HEK293 (cell line): ENCODE data around the gene UTP25.

Experiments used
- CTCF ChIP-seq: fragments of 450-650 bp; formaldehyde crosslinking; IDR thresholded peaks from 2 replicates; pipeline ENCODE4 v1.5.1; 2016; ENCODE audit warnings: missing biosample characterization, missing genetic modification characterization
- GLIS1 ChIP-seq: fragments of 450-650 bp; formaldehyde crosslinking; IDR thresholded peaks from 2 replicates; pipeline ENCODE4 v1.5.1; 2016; ENCODE audit warnings: missing biosample characterization, missing genetic modification characterization
- HIC1 ChIP-seq: fragments of 450-650 bp; formaldehyde crosslinking; IDR thresholded peaks from 2 replicates; pipeline ENCODE4 v1.5.1; 2016; ENCODE audit warnings: missing biosample characterization, missing genetic modification characterization
- INSM2 ChIP-seq: fragments of 450-650 bp; formaldehyde crosslinking; IDR thresholded peaks from 2 replicates; pipeline ENCODE4 v1.5.1; 2016; ENCODE audit warnings: missing biosample characterization, missing genetic modification characterization
- KLF1 ChIP-seq: fragments of 450-650 bp; formaldehyde crosslinking; IDR thresholded peaks from 2 replicates; pipeline ENCODE4 v1.5.1; 2016; ENCODE audit warnings: missing biosample characterization, missing genetic modification characterization
- KLF17 ChIP-seq: fragments of 450-650 bp; formaldehyde crosslinking; IDR thresholded peaks from 2 replicates; pipeline ENCODE4 v1.5.1; 2016; ENCODE audit warnings: missing biosample characterization, missing genetic modification characterization
- MZF1 ChIP-seq: fragments of 450-650 bp; formaldehyde crosslinking; IDR thresholded peaks from 2 replicates; pipeline ENCODE4 v1.5.1; 2017; ENCODE audit warnings: missing biosample characterization, missing genetic modification characterization, borderline replicate concordance
- PATZ1 ChIP-seq: fragments of 450-650 bp; formaldehyde crosslinking; IDR thresholded peaks from 2 replicates; pipeline ENCODE4 v1.5.1; 2016; ENCODE audit warnings: missing biosample characterization, missing genetic modification characterization
- SP2 ChIP-seq: fragments of 450-650 bp; formaldehyde crosslinking; IDR thresholded peaks from 2 replicates; pipeline ENCODE4 v1.5.1; 2016; ENCODE audit warnings: missing biosample characterization, missing genetic modification characterization
- SP7 ChIP-seq: fragments of 450-650 bp; formaldehyde crosslinking; IDR thresholded peaks from 2 replicates; pipeline ENCODE4 v1.5.1; 2016; ENCODE audit warnings: missing biosample characterization, missing genetic modification characterization
- TSHZ1 ChIP-seq: fragments of 450-650 bp; formaldehyde crosslinking; IDR thresholded peaks from 2 replicates; pipeline ENCODE4 v1.5.1; 2016; ENCODE audit warnings: missing biosample characterization, missing genetic modification characterization, borderline replicate concordance
- YY1 ChIP-seq: fragments of 450-650 bp; formaldehyde crosslinking; IDR thresholded peaks from 2 replicates; pipeline ENCODE4 v1.5.1; 2018; ENCODE audit warnings: missing biosample characterization, missing genetic modification characterization
- ZBTB17 ChIP-seq: fragments of 450-650 bp; formaldehyde crosslinking; IDR thresholded peaks from 2 replicates; pipeline ENCODE4 v1.5.1; 2016; ENCODE audit warnings: missing biosample characterization, missing genetic modification characterization
- ZBTB20 ChIP-seq: fragments of 450-650 bp; formaldehyde crosslinking; IDR thresholded peaks from 2 replicates; pipeline ENCODE4 v1.5.1; 2016; ENCODE audit warnings: missing biosample characterization, missing genetic modification characterization
- ZBTB48 ChIP-seq: fragments of 450-650 bp; formaldehyde crosslinking; IDR thresholded peaks from 2 replicates; pipeline ENCODE4 v1.5.1; 2016; ENCODE audit warnings: missing biosample characterization, missing genetic modification characterization
- ZFP3 ChIP-seq: fragments of 450-650 bp; formaldehyde crosslinking; IDR thresholded peaks from 2 replicates; pipeline ENCODE4 v1.5.1; 2016; ENCODE audit warnings: low read depth, missing biosample characterization, missing genetic modification characterization
- ZNF16 ChIP-seq: fragments of 450-650 bp; formaldehyde crosslinking; IDR thresholded peaks from 2 replicates; pipeline ENCODE4 v1.5.1; 2016; ENCODE audit warnings: low read depth, missing biosample characterization, missing genetic modification characterization
- ZNF335 ChIP-seq: fragments of 450-650 bp; formaldehyde crosslinking; conservative IDR thresholded peaks from 2 replicates; pipeline ENCODE4 v1.5.1; 2016; ENCODE audit warnings: missing biosample characterization, missing genetic modification characterization
- ZNF449 ChIP-seq: fragments of 450-650 bp; formaldehyde crosslinking; IDR thresholded peaks from 2 replicates; pipeline ENCODE4 v1.5.1; 2017; ENCODE audit warnings: missing biosample characterization, mild to moderate bottlenecking, missing genetic modification characterization, moderate library complexity
- ZNF561 ChIP-seq: fragments of 450-650 bp; IDR thresholded peaks from 2 replicates; pipeline ENCODE4 v1.5.1; 2018; ENCODE audit warnings: missing biosample characterization, missing genetic modification characterization, borderline replicate concordance
- ZNF629 ChIP-seq: fragments of 450-650 bp; formaldehyde crosslinking; IDR thresholded peaks from 2 replicates; pipeline ENCODE4 v1.5.1; 2017; ENCODE audit warnings: missing biosample characterization, missing genetic modification characterization
- ZNF704 ChIP-seq: fragments of 450-650 bp; formaldehyde crosslinking; IDR thresholded peaks from 2 replicates; pipeline ENCODE4 v1.5.1; 2016; ENCODE audit warnings: missing biosample characterization, missing genetic modification characterization
- ZNF830 ChIP-seq: fragments of 450-650 bp; IDR thresholded peaks from 2 replicates; pipeline ENCODE4 v1.5.0; 2018; ENCODE audit warnings: missing biosample characterization, missing genetic modification characterization, low read depth, mild to moderate bottlenecking, moderate library complexity
- ZXDB ChIP-seq: fragments of 450-650 bp; formaldehyde crosslinking; IDR thresholded peaks from 2 replicates; pipeline ENCODE4 v1.5.1; 2016; ENCODE audit warnings: missing biosample characterization, missing genetic modification characterization

Gene UTP25

GRCh38 chr1:209879539-209879938, 51.8 kb downstream of the UTP25 start (continued):
- TF ChIP-seq PATZ1 (tag by site-specific recombination) (0 out of 2 replicates have a peak, but pooled peaks have one; percentile 17), ZNF16 (tag by site-specific recombination) (no peak), ZFP3 (tag by site-specific recombination) (no peak), ZNF449 (no peak), TSHZ1 (tag by site-specific recombination) (no peak), ZBTB17 (tag by site-specific recombination) (peak; percentile 78), ZNF561 (tag by site-specific recombination) (no peak), ZXDB (tag by site-specific recombination) (0 out of 2 replicates have a peak, but pooled peaks have one; percentile 26), KLF1 (tag by site-specific recombination) (no peak), ZBTB20 (tag by site-specific recombination) (no peak), YY1 (tag by site-specific recombination) (no peak), MZF1 (tag by site-specific recombination) (no peak), ZNF704 (no peak), SP2 (tag by site-specific recombination) (no peak), KLF17 (tag by site-specific recombination) (no peak), HIC1 (tag by site-specific recombination) (no peak), SP7 (tag by site-specific recombination) (peak; percentile 38; the same call in 1 of the 2 replicates), CTCF (tag by site-specific recombination) (0 out of 2 replicates have a peak, but pooled peaks have one; percentile 12), INSM2 (tag by site-specific recombination) (no peak), ZBTB48 (0 out of 2 replicates have a peak, but pooled peaks have one; percentile 34), ZNF629 (tag by site-specific recombination) (0 out of 2 replicates have a peak, but pooled peaks have one; percentile 8), GLIS1 (tag by site-specific recombination) (no peak), ZNF335 (tag by site-specific recombination) (peak; percentile 43; the same call in 1 of the 2 replicates), ZNF830 (no peak)
